Hepatocyte (in vitro differentiated cells): ENCODE measurements around the gene SYT15. TPM values are rescaled to one million over a fixed set of nuclear protein-coding genes. Genes with fewer than 3 reads are reported as not detected.

Experiments
- DNase-seq: peaks from one replicate; pipeline ENCODE4 v3.0.0-alpha.2; 2016; ENCODE audit warnings: low spot score
- H2AFZ ChIP-seq: fragments of 200-600 bp; sonication (generic); 2 replicates; pipeline ENCODE4 v1.6.0; 2016; ENCODE audit warnings: antibody characterized with exemption, mild to moderate bottlenecking
- H3K27ac ChIP-seq: fragments of 200-600 bp; sonication (generic); 2 replicates; pipeline ENCODE4 v1.5.1; 2016; ENCODE audit warnings: mild to moderate bottlenecking
- H3K27me3 ChIP-seq: fragments of 200-600 bp; sonication (generic); 2 replicates; pipeline ENCODE4 v1.6.1; 2016
- H3K36me3 ChIP-seq: fragments of 200-600 bp; sonication (generic); replicated peaks from 2 replicates; pipeline ENCODE4 v1.5.1; 2016; ENCODE audit warnings: low read depth; ENCODE audit not compliant: insufficient read depth
- H3K4me1 ChIP-seq: fragments of 200-600 bp; sonication (generic); 2 replicates; pipeline ENCODE4 v1.5.1; 2016; ENCODE audit warnings: mild to moderate bottlenecking, moderate library complexity; ENCODE audit not compliant: insufficient read depth
- H3K4me2 ChIP-seq: fragments of 200-600 bp; sonication (generic); 2 replicates; pipeline ENCODE4 v1.6.0; 2016
- H3K4me3 ChIP-seq: fragments of 200-600 bp; sonication (generic); 2 replicates; pipeline ENCODE4 v1.5.1; 2016; ENCODE audit warnings: mild to moderate bottlenecking
- H3K79me2 ChIP-seq: fragments of 200-600 bp; sonication (generic); 2 replicates; pipeline ENCODE4 v1.6.0; 2017; ENCODE audit warnings: mild to moderate bottlenecking
- H3K9me2 ChIP-seq: fragments of 200-600 bp; sonication (generic); replicated peaks from 2 replicates; pipeline ENCODE4 v1.6.0; 2017; ENCODE audit warnings: mild to moderate bottlenecking; ENCODE audit not compliant: insufficient read depth
- H3K9me3 ChIP-seq: fragments of 200-600 bp; sonication (generic); 2 replicates; pipeline ENCODE4 v1.5.1; 2016; ENCODE audit warnings: low read depth, mild to moderate bottlenecking
- H4K20me1 ChIP-seq: fragments of 200-600 bp; sonication (generic); 2 replicates; pipeline ENCODE4 v1.6.0; 2016; ENCODE audit warnings: mild to moderate bottlenecking; ENCODE audit not compliant: insufficient read depth, poor library complexity, severe bottlenecking
- CTCF ChIP-seq: fragments of 200-600 bp; sonication (generic); IDR thresholded peaks from 2 replicates; pipeline ENCODE4 v1.5.1; 2016; ENCODE audit warnings: antibody characterized with exemption, mild to moderate bottlenecking; ENCODE audit not compliant: poor library complexity
- EZH2 ChIP-seq: fragments of 200-600 bp; sonication (generic); IDR thresholded peaks from 2 replicates; pipeline ENCODE4 v1.6.1; 2016; ENCODE audit warnings: antibody characterized with exemption, mild to moderate bottlenecking, borderline replicate concordance
- EZH2phosphoT487 ChIP-seq: fragments of 200-600 bp; sonication (generic); IDR thresholded peaks from one replicate; pipeline ENCODE4 v1.6.1; 2018; ENCODE audit warnings: antibody characterized with exemption, mild to moderate bottlenecking, low read depth, moderate library complexity; ENCODE audit not compliant: unreplicated experiment, severe bottlenecking
- WGBS: methylation state at CpG from one replicate; pipeline ENCODE4 v1.1.6; 2016; ENCODE audit warnings: low lambda C conversion rate; ENCODE audit errors: missing lambda C conversion rate; 5-methylcytosine and 5-hydroxymethylcytosine counted together
- polyA plus RNA-seq: library from polyadenylated mRNA; unstranded; fragments of >200 nt; fragmentation: Nextera tagmentation; extraction: Ambion mirVana; gene quantifications from 2 replicates; pipeline ENCODE4 v1.2.1, GENCODE V29; 2016
- total RNA-seq: library from RNA; depleted of rRNA; stranded (reverse); fragments of >200 nt; gene quantifications from 2 replicates; pipeline ENCODE4 v1.2.3, GENCODE V29; 2014

Gene SYT15
- total and polyA plus RNA-seq, 2 experiments from 2014 or later = 1.1 to 2.9 TPM

GRCh38 chr10:46550795-46551700 lies 27.9 kb upstream of the SYT15 start:
- H3K4me2 ChIP-seq = no peak overlapping the region
- H3K79me2 ChIP-seq = no peaks in the 10 kb centered on the region
- H3K9me3 ChIP-seq = no peaks in the 10 kb centered on the region
- no peaks in the 10 kb centered on the region for H4K20me1 ChIP-seq
- no peaks in the 10 kb centered on the region for H3K36me3 ChIP-seq
- H3K4me1 ChIP-seq = peaks cover 3% of the 10 kb centered on the region
- TF ChIP-seq EZH2 = no peak
- no peak for TF ChIP-seq EZH2phosphoT487
- no peak for TF ChIP-seq CTCF
- H3K27ac ChIP-seq = no peak overlapping the region
- no peak overlapping the region for H2AFZ ChIP-seq
- no peak overlapping the region for H3K4me3 ChIP-seq
- H3K27me3 ChIP-seq = peaks cover 3% of the 10 kb centered on the region
- H3K9me2 ChIP-seq = no peaks in the 10 kb centered on the region
- no peak for DNase-seq
- 83% methylated on average over 8 of the region's 8 CpGs for WGBS

GRCh38 chr10:46551701-46552525 lies 27.0 kb upstream of the SYT15 start:
- no peaks in the 10 kb centered on the region for H3K79me2 ChIP-seq
- peaks cover 3% of the 10 kb centered on the region for H3K27me3 ChIP-seq
- no peaks in the 10 kb centered on the region for H4K20me1 ChIP-seq
- 85% methylated on average over 12 of the region's 12 CpGs for WGBS
- no peak overlapping the region for H3K4me3 ChIP-seq
- H3K36me3 ChIP-seq = no peaks in the 10 kb centered on the region
- DNase-seq = no peak
- no peak overlapping the region for H2AFZ ChIP-seq
- H3K9me2 ChIP-seq = no peaks in the 10 kb centered on the region
- no peak for TF ChIP-seq EZH2phosphoT487
- no peak for TF ChIP-seq CTCF
- TF ChIP-seq EZH2 = no peak
- no peak overlapping the region for H3K4me2 ChIP-seq
- H3K4me1 ChIP-seq = peaks cover 3% of the 10 kb centered on the region
- H3K27ac ChIP-seq = no peak overlapping the region
- H3K9me3 ChIP-seq = no peaks in the 10 kb centered on the region

GRCh38 chr10:46552526-46553237 lies 26.2 kb upstream of the SYT15 start:
- H3K79me2 ChIP-seq = no peaks in the 10 kb centered on the region
- H3K36me3 ChIP-seq = no peaks in the 10 kb centered on the region
- peaks cover 4% of the 10 kb centered on the region for H3K27me3 ChIP-seq
- H3K27ac ChIP-seq = no peak overlapping the region
- no peaks in the 10 kb centered on the region for H3K9me2 ChIP-seq
- 83% methylated on average over 10 of the region's 10 CpGs for WGBS
- H2AFZ ChIP-seq = no peak overlapping the region
- TF ChIP-seq EZH2 (no peak), CTCF (no peak), EZH2phosphoT487 (no peak)
- no peaks in the 10 kb centered on the region for H3K9me3 ChIP-seq
- DNase-seq = no peak
- H4K20me1 ChIP-seq = no peaks in the 10 kb centered on the region
- H3K4me2 ChIP-seq = no peak overlapping the region
- no peak overlapping the region for H3K4me3 ChIP-seq
- peaks cover 3% of the 10 kb centered on the region for H3K4me1 ChIP-seq
